GM12891 (cell line): ENCODE data around the gene FAM168A.

Experiments
- POLR2A ChIP-seq: IDR thresholded peaks from 2 replicates; pipeline ENCODE4 v1.6.1; 2011; ENCODE audit warnings: low read depth, low read length, control low read depth
- POLR2AphosphoS5 ChIP-seq: IDR thresholded peaks from 2 replicates; pipeline ENCODE4 v1.6.1; 2011; ENCODE audit warnings: low read depth, low read length, control low read depth
- SPI1 ChIP-seq: IDR thresholded peaks from 2 replicates; pipeline ENCODE4 v1.6.1; 2011; ENCODE audit warnings: low read depth, low read length, control low read depth
- TAF1 ChIP-seq: IDR thresholded peaks from 2 replicates; pipeline ENCODE4 v1.6.1; 2011; ENCODE audit warnings: low read depth, low read length, control low read depth

DNA sequence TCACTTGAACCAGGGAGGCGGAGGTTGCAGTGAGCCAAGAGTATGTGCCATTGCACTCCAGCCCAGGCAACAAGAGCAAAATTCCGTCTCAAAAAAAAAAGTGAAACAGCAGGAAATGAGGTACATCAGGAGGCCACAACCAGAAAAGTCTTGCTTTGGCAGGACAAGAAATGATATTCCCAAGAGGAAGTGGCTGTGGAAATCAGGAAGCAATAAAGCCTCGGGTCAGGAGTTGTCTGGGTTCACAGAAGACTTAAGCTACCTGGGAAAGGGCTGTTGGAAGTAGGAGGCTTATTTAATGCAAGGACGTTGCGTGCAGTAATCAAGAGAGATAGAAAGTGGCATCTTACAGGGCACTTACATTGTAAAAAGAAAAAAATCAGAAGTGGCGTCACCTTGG is 231.0 kb downstream of the FAM168A start:
- TF ChIP-seq POLR2A = no peak
- TF ChIP-seq POLR2AphosphoS5 = no peak
- TF ChIP-seq SPI1 = no peak
- no peak for TF ChIP-seq TAF1
